ENCODE data around the gene PITPNM3.

- TF ChIP-seq USF2 (IDR thresholded peaks at IDR 0.05; ENCODE audit: low read length) = no peak
- TF ChIP-seq SP1 (IDR thresholded peaks at IDR 0.05; ENCODE audit: low read depth, low read length) = no peak
- no peak for TF ChIP-seq CTCF (IDR thresholded peaks at IDR 0.05; ENCODE audit: control extremely low read depth in 1 of 3, insufficient read depth in 1 of 3, low read depth in 1 of 3, low read length in 3 of 3)
Measured at GRCh38 chr17:6435051-6435450, 121.3 kb downstream of the PITPNM3 start, which contains the start of gene AIPL1.
